Neuron (in vitro differentiated cells): ENCODE measurements around the gene TNFSF12.

Experiments used
- H2AFZ ChIP-seq: one replicate; pipeline ENCODE4 v1.6.1; 2013; ENCODE audit warnings: low read depth, mild to moderate bottlenecking, inconsistent platforms, low read length, moderate library complexity
- H3K27me3 ChIP-seq: one replicate; pipeline ENCODE4 v1.6.1; 2013; ENCODE audit warnings: low read length; ENCODE audit not compliant: insufficient read depth
- H3K36me3 ChIP-seq: one replicate; pipeline ENCODE4 v1.6.1; 2013; ENCODE audit warnings: low read length; ENCODE audit not compliant: insufficient read depth
- H3K4me1 ChIP-seq: one replicate; pipeline ENCODE4 v1.6.1; 2013; ENCODE audit warnings: low read length; ENCODE audit not compliant: insufficient read depth
- H3K4me3 ChIP-seq: 2 replicates; pipeline ENCODE4 v1.5.1; 2013; ENCODE audit warnings: mild to moderate bottlenecking, low read length, moderate library complexity
- H3K9me3 ChIP-seq: one replicate; pipeline ENCODE4 v1.6.1; 2013; ENCODE audit warnings: low read length

The TNFSF12 gene

GRCh38 chr17:7563115-7563869 lies 14.4 kb downstream of the TNFSF12 start:
- H3K4me3 ChIP-seq = peak overlapping the region; percentile 83
- peaks cover 38% of the 10 kb centered on the region for H3K36me3 ChIP-seq
- H3K27me3 ChIP-seq = no peaks in the 10 kb centered on the region
- peaks cover 29% of the 10 kb centered on the region for H3K4me1 ChIP-seq
- no peak overlapping the region for H2AFZ ChIP-seq
- no peaks in the 10 kb centered on the region for H3K9me3 ChIP-seq

DNA sequence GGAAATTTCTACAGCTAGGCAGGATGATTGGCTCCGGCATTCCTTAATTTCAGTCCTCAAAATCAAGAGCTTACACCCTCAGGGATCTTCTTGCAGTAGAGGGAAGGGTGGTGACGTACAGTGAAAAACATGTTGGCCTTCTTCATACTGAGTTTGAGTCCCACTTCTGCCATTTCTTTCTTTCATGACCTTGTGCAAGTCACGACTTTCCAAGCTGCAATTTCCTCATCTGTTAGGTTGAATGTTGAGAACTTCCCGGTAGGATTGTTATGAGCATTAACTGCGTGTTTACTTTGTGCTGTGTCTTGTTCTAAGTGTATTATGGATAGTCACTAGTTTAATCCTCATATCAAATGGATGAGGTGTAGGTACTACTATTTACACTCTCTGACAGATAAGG lies 20.7 kb downstream of the TNFSF12 start:
- Histone ChIP-seq H3K4me1 (peaks cover 16% of the 10 kb centered on the region), H3K9me3 (no peaks in the 10 kb centered on the region), H3K36me3 (peaks cover 62% of the 10 kb centered on the region), H3K27me3 (no peaks in the 10 kb centered on the region), H2AFZ (no peak overlapping the region), H3K4me3 (no peak overlapping the region)

- Histone ChIP-seq H3K27me3 (no peaks in the 10 kb centered on the region), H2AFZ (no peak overlapping the region), H3K4me3 (no peak overlapping the region), H3K36me3 (peaks cover 62% of the 10 kb centered on the region), H3K9me3 (no peaks in the 10 kb centered on the region), H3K4me1 (peaks cover 24% of the 10 kb centered on the region)
Measured at GRCh38 chr17:7570351-7570750, 21.5 kb downstream of the TNFSF12 start.

DNA sequence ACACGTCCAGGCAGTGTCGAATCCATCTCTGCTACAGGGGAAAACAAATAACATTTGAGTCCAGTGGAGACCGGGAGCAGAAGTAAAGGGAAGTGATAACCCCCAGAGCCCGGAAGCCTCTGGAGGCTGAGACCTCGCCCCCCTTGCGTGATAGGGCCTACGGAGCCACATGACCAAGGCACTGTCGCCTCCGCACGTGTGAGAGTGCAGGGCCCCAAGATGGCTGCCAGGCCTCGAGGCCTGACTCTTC lies 23.4 kb downstream of the TNFSF12 start:
- H2AFZ ChIP-seq = no peak overlapping the region
- peaks cover 64% of the 10 kb centered on the region for H3K36me3 ChIP-seq
- H3K9me3 ChIP-seq = no peaks in the 10 kb centered on the region
- H3K27me3 ChIP-seq = no peaks in the 10 kb centered on the region
- H3K4me3 ChIP-seq = peak overlapping the region; percentile 48
- H3K4me1 ChIP-seq = peaks cover 26% of the 10 kb centered on the region

- Histone ChIP-seq H2AFZ (no peak overlapping the region), H3K9me3 (no peaks in the 10 kb centered on the region), H3K36me3 (peaks cover 68% of the 10 kb centered on the region), H3K4me3 (peak overlapping the region; percentile 99), H3K4me1 (peaks cover 26% of the 10 kb centered on the region), H3K27me3 (no peaks in the 10 kb centered on the region)
Measured at GRCh38 chr17:7572588-7573323, 23.9 kb downstream of the TNFSF12 start.

- H3K36me3 ChIP-seq = peaks cover 74% of the 10 kb centered on the region
- peaks cover 26% of the 10 kb centered on the region for H3K4me1 ChIP-seq
Measured at GRCh38 chr17:7573324-7574080, 24.6 kb downstream of the TNFSF12 start.

DNA sequence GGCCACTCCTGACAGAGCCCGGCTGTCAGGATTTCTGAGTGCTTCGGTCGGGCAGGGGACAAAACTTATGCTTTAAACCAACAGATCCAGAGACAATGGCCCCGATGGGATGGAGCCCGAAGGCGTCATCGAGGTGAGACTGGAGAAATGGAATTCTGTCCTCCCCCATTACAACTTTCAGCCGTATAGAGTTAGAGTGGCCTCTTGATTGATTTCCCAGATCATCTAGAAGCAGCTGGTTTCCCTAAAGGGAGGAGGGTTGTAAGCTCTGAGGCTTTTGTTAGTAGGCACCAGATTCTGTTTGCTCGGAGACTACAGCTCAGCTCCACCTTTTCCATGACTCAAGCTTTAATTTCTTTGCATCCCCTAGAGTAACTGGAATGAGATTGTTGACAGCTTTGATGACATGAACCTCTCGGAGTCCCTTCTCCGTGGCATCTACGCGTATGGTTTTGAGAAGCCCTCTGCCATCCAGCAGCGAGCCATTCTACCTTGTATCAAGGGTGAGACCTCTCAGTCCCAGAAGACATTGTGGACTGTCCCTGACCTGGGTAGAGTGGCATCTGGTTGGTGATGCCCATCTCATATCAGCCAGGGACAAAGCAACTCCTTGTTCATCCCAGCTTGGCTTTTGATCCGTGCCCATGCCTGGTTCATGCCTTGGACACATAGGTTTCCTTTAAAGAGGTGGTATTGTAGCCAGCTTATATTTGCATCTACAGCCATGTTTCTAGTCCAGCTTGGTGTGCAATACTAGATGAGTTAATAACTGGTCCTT lies 25.5 kb downstream of the TNFSF12 start:
- Histone ChIP-seq H3K9me3 (no peaks in the 10 kb centered on the region), H2AFZ (no peak overlapping the region), H3K4me1 (peaks cover 26% of the 10 kb centered on the region), H3K27me3 (no peaks in the 10 kb centered on the region), H3K4me3 (peak overlapping the region; percentile 99), H3K36me3 (peaks cover 77% of the 10 kb centered on the region)

More at GRCh38 chr17:7573324-7574080, 24.6 kb downstream of the TNFSF12 start:
- Histone ChIP-seq H3K27me3 (no peaks in the 10 kb centered on the region), H3K4me3 (peak overlapping the region; percentile 99), H3K9me3 (no peaks in the 10 kb centered on the region), H2AFZ (no peak overlapping the region)

DNA sequence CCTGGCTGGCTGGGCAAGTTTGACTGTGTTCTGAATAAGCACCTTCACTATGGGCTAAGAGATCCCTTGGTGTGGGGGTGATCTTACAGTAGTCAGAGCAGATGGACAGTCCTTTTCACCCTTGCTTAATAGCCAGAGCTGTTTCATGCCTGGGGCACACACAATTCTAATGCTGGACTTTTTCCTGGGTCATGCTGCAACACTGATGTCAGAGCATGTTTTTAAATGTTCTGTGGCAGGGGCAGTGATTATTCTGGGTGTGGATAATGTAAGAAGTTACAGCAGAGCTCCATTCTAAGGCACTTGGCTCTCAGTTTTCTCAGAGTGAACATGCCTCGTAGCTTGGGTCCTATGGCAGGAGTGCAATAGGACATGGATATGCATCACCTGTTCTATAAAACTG lies 26.6 kb downstream of the TNFSF12 start:
- Histone ChIP-seq H3K27me3 (no peaks in the 10 kb centered on the region), H3K36me3 (peaks cover 75% of the 10 kb centered on the region), H3K4me1 (peaks cover 26% of the 10 kb centered on the region), H3K9me3 (no peaks in the 10 kb centered on the region), H3K4me3 (peak overlapping the region; percentile 1), H2AFZ (no peak overlapping the region)

DNA sequence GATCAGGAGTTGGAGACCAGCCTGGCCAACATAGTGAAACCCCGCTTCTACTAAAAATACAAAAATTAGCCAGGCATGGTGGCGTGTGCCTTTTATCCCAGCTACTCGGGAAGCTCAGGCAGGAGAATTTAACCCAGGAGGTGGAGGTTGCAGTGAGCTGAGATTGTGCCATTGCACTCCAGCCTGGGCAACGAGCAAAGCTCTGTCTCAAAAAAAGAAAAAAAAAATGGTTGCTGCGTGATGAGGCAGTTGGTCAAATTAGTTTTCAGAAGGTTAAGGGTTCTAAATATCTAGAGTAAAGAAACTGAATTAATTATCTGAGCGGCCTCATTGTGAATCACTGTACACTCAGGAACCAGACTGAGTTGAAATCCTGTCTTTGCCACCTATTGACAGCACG lies 27.1 kb downstream of the TNFSF12 start:
- Histone ChIP-seq H3K4me3 (no peak overlapping the region), H3K36me3 (peaks cover 75% of the 10 kb centered on the region), H3K4me1 (peaks cover 26% of the 10 kb centered on the region), H3K9me3 (no peaks in the 10 kb centered on the region), H2AFZ (no peak overlapping the region), H3K27me3 (no peaks in the 10 kb centered on the region)

- H3K4me3 ChIP-seq = no peak overlapping the region
- no peaks in the 10 kb centered on the region for H3K9me3 ChIP-seq
- no peaks in the 10 kb centered on the region for H3K27me3 ChIP-seq
- H3K4me1 ChIP-seq = peaks cover 23% of the 10 kb centered on the region
- no peak overlapping the region for H2AFZ ChIP-seq
- peaks cover 72% of the 10 kb centered on the region for H3K36me3 ChIP-seq
Measured at GRCh38 chr17:7576432-7576937, 27.6 kb downstream of the TNFSF12 start.

GRCh38 chr17:7577327-7578199 lies 28.7 kb downstream of the TNFSF12 start:
- Histone ChIP-seq H3K36me3 (peaks cover 73% of the 10 kb centered on the region), H3K4me1 (peaks cover 18% of the 10 kb centered on the region), H3K4me3 (no peak overlapping the region), H3K9me3 (no peaks in the 10 kb centered on the region), H2AFZ (no peak overlapping the region), H3K27me3 (no peaks in the 10 kb centered on the region)
